GM19035 (cell line): Measurements from ENCODE around the gene DNAJC12.
"Not testable (repeated sequence)": the region's sequence is repeated elsewhere in the genome, so short reads cannot be mapped to it uniquely, and the experiment has no call there.

Experiments used
- ATAC-seq: cut with Tn5 transposase; IDR thresholded peaks from one replicate; pipeline ENCODE4 v1.9.1; 2021; ENCODE audit not compliant: unreplicated experiment

Gene DNAJC12

GRCh38 chr10:67837541-67838314 is at the start of gene DNAJC12:
Gene DNAJC12 (minus strand): TSS chr10:67838188. CDS start chr10:67838011, 177 bp downstream.
- ATAC-seq = peak; percentile 61

GRCh38 chr10:67884842-67885670 is 47.1 kb upstream of the DNAJC12 start:
- ATAC-seq = peak; percentile 69

GRCh38 chr10:67884313-67884841 is 46.4 kb upstream of the DNAJC12 start, which contains the start of gene SIRT1:
Gene SIRT1 (plus strand): TSS chr10:67884656. CDS start chr10:67884722, 66 bp downstream.
- peak; percentile 85 for ATAC-seq

- ATAC-seq = no peak
These were observed 45.8 kb upstream of the DNAJC12 start for GRCh38 chr10:67883710-67884312.

- no peak for ATAC-seq
These were observed 40.1 kb upstream of the DNAJC12 start for GRCh38 chr10:67878133-67878532.

GRCh38 chr10:67877421-67877820 is 39.4 kb upstream of the DNAJC12 start:
- ATAC-seq = not testable (repeated sequence)

- ATAC-seq = no peak
These were observed 37.6 kb upstream of the DNAJC12 start for GRCh38 chr10:67875340-67876238.

GRCh38 chr10:67869996-67870395 is 32.0 kb upstream of the DNAJC12 start:
- ATAC-seq = no peak

- ATAC-seq = no peak
These were observed 30.1 kb upstream of the DNAJC12 start for GRCh38 chr10:67868132-67868531.

- no peak for ATAC-seq
These were observed 26.8 kb upstream of the DNAJC12 start for GRCh38 chr10:67864607-67865371.

GRCh38 chr10:67863094-67863493 is 25.1 kb upstream of the DNAJC12 start:
- no peak for ATAC-seq

- ATAC-seq = no peak
These were observed 23.9 kb upstream of the DNAJC12 start for GRCh38 chr10:67861750-67862432.

- no peak for ATAC-seq
These were observed 21.0 kb upstream of the DNAJC12 start for GRCh38 chr10:67858971-67859370.

GRCh38 chr10:67853512-67853911 is 15.5 kb upstream of the DNAJC12 start:
- no peak for ATAC-seq

- ATAC-seq = no peak
These were observed 14.8 kb upstream of the DNAJC12 start for GRCh38 chr10:67852761-67853160.

- ATAC-seq = no peak
These were observed 13.2 kb upstream of the DNAJC12 start for GRCh38 chr10:67851186-67851585.

- peak; percentile 96 for ATAC-seq
These were observed 11.5 kb upstream of the DNAJC12 start for GRCh38 chr10:67849331-67850011.

GRCh38 chr10:67843284-67843683 is 5.3 kb upstream of the DNAJC12 start:
- ATAC-seq = no peak
